GM18511 (cell line): Measurements from ENCODE around the gene RCSD1.

Experiments
- ATAC-seq: cut with Tn5 transposase; IDR thresholded peaks from one replicate; pipeline ENCODE4 v1.9.1; 2021; ENCODE audit warnings: mild to moderate bottlenecking, moderate library complexity; ENCODE audit not compliant: unreplicated experiment

RCSD1 gene

DNA sequence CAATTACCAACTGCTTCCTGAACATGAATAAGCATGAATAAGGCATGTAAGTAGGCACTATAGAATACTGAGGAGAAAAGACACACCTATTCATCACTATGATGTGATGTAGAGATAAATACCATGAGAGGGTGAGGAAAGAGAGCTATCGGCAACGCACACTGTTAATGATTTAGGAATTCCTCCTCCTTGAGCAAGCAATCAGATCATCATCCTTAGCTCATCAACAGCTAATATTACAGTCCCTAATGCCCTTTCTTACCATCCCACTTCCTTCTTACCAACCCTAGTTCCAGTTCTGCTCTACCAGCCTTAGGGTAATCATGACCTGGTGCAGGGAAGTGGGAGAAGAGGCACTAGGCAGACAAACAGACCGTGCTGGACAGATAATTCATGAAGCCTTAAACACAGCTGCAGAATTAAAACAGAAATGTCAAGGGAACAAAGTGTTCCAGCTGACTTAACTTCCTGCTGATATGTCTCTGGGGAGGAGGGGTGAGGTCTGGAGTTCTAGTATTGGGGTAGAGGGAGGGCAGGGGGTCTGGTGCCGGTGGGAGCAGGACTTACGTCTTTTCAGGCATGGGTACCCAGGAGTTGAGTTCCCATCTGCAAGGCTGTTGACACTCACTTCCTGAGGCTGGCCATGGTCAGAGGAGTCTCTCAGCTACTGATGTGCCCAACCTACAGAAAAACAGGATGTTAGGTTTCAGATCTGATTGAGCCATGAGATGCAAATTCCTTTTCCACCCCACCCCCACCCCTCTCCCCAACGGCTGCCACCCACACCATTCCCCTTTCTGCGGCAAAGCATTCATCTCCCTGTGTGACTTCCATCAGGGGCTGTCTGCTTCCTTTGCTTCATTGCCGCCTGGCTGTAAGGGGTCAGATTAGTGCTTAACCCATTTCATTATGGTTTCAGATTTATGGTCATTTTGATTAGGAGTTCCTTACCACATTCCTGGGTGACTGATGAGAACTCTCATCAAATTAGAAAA lies 12.6 kb upstream of the RCSD1 start:
- peak; percentile 81 for ATAC-seq

DNA sequence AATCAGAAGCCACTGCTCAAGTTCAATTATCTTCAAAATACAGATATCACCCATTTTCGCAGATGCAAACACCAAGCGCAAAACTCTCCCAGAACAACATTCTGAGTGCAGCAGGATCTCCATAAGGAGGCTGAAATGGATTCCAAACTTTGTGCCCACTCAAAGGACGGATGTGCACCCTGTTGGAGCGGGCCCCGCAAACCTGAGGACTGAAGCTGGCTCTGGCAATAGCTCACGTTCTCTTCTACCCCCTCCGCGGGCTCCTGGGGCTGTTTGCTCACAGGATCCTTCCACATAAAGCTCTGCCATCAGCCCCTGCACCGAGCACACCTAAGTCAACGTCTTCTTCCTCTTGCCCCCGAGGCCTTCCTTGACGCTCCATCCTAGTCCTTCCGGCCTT lies 11.7 kb upstream of the RCSD1 start:
- ATAC-seq: no peak

DNA sequence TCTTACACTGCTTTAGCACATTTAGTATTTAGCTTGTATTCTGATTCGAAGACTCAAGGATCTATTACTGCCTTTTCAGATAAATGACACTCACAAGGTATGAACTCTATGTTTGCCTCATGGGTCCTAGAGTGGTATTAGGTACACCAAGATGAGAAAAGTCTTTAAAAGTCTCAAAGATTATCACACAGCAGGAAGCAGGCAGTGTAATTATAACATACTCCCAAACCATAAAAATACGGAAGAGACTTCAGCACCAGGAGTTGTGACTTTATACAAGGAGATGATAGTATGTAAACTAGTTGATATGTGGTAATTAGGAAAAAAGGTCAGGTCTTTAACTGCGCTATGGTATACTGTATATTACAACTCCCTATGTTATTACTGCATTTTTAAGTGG lies 11.2 kb upstream of the RCSD1 start:
- ATAC-seq: no peak

DNA sequence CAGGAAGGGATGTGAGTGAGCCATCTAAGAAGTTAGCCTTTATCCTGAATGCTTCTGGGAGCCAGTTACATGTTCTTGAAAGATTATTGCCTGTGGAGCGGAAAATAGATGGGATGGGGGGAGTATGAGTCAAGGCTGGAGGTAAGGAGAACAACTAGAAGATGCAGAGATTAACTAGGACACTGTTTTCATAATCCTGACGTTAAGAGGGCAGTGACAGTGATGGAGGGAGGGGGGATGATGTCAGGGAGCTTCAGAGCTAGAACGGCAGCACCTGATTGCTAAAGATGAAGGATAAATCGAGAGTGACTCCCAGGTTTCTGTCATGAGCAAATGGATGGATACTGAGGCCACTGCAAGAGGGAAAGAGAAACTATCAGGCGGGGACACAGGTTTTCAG lies 10.0 kb upstream of the RCSD1 start:
- no peak for ATAC-seq

DNA sequence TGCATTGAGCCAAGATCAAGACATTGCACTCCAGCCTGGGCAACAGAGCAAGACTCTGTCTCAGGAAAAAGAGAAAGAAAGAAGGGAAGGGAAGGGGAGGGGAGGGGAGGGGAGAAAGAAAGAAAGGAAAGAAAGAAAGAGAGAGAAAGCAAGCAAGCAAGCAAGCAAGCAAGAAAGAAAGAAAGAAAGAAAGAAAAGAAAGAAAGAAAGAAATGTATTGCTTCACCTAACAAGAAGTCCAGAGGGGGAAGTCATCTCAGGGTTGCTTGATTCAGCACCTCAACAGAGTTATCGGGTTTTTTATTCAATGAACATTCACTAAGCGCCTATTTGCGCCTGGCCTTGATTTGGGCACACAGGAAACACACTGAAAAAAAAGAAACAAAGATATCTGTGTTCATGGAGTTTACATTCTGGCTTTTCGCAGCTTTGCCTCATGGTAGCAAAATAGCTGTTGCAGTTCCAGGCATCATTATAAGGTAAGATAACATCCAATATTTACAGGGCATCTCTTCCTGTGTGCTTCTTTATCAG lies 8.2 kb upstream of the RCSD1 start:
- ATAC-seq: no peak

DNA sequence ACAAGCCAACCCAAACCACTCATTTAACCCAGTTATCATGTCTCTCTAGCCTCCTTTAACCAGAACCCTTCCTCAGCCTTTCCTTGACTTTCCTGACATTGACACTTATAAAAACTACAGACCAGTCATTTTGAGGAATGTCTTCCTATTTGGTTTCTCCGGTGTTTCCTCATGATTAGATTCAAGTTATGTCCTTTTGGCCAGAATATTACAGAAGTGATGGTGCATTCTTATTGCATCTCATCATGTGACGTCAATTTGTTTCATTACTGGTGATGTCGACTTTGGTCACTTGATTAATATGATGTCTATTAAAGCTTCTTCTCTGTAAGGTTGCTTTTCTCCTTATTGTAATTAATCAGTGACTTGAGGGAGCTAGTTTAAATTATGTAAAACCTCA lies 6.1 kb upstream of the RCSD1 start:
- no peak for ATAC-seq

DNA sequence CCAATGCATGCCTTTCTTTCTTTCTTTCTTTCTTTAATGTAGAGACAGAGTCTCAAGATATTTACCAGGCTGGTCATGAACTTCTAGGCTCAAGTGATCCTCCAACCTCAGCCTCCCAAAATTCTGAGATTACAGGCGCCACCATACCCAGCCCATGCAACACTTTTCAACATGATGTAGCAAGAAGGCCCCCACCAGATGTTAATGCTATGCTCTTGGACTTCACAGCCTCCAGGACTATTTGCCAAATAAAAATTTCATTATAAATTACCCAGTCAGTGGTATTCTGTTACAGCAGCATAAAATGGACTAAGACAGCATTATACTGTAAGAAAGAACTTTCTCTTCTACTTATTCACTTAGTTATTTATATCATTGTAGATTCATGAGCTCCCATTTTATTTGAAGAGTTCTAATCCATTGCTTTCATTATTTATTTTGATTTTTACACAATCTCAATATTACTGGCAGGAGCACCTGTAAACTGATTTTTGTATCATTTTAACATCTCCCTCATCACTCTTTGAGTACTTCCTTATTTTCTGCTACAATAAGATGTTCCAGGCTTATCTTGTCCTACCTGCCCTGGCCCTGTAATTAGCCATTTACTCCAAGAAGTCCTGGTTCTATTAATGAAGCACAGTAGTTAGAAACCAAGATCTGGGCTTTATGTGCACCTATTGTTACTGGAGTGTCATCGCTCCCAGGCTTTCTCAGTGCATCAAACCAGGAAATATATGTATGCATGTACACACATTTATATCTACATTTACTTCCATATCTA lies 4.8 kb upstream of the RCSD1 start:
- no peak for ATAC-seq

DNA sequence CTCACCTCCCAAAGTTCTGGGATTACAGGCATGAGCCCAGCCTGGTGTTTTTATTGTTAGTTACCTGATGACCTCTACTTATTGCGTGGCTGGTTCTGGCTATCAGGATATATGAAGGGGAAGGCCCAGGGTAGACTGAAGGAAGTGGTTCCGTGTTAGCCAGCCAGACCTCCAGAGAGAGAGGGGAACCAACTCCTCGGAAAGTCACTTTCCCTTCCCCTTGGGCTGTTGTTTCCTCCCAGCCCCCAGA lies 2.5 kb upstream of the RCSD1 start:
- peak; percentile 21 for ATAC-seq

DNA sequence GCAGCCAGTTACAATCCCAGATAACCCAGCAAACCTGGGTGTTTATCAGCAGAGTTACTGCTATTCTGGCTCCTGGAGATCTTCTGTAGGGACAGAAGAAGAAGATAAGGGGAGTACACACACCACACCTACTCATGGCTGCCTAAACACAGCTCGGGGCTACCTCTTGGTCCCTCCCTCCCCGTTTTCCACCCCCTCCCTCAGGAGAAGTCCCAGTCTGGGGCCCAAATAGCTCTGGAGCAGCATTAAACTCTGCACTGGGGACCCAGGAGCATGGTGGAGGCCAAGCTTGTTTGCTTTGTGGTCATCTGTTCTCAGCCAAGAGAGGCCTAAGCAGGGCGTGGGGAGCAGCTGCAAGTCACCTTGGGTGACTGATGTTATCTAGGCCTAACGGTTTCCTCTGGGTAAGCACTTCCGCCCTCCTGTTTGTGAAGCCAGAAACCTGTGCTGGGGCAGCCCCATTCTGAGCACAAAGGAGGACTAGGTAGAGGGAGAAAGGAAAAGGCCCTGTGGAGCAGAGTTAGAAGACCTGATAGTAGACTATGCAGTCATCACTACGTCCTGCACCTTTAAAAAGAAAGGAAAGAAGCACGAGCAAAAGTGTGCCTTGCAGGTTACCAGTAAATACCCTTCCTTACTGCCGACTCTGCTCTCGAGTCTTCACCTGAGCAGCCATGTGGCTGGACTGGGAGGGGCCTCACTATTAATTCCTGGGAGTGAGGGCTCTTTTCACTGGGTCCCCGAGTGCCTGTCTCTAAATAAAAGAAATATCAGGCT lies 2.0 kb upstream of the RCSD1 start:
- ATAC-seq: peak; percentile 71

DNA sequence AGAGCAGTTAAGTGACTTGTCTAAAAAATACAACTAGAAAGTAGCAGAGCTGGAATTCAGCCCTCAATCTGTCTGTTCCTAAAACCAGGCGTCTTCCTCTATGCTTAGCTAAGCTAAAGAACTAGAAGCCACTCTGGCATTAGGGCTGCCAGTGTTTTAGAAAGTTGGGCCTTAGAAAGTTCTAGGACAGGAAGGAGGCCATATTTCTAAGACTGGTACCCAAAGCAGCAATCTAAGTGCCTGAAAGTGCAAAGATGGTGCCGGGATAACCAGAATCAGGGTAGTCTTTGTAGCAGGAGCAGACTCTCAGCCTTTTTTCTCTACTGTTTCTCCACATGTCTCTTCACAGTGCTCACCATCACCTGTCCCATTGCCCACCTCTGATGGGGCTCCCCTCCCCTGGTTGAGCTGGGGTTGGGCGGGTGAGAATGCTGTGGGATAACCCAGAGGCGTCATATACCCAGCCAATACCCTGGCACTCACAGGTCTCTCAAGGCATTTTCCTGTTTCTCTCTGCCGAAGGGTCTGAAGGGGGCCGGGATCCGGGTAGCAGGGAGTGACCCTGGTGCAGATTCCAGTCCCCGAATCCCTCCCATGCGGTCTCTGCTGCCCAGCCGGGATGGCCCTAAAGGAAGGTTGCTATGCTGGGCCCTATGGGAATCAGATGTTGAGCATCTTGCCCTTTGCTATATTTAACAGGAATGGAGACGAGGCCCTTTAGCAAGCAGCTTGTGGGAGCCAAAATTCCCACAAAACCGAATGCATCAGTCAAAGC lies 1.1 kb upstream of the RCSD1 start:
- no peak for ATAC-seq

DNA sequence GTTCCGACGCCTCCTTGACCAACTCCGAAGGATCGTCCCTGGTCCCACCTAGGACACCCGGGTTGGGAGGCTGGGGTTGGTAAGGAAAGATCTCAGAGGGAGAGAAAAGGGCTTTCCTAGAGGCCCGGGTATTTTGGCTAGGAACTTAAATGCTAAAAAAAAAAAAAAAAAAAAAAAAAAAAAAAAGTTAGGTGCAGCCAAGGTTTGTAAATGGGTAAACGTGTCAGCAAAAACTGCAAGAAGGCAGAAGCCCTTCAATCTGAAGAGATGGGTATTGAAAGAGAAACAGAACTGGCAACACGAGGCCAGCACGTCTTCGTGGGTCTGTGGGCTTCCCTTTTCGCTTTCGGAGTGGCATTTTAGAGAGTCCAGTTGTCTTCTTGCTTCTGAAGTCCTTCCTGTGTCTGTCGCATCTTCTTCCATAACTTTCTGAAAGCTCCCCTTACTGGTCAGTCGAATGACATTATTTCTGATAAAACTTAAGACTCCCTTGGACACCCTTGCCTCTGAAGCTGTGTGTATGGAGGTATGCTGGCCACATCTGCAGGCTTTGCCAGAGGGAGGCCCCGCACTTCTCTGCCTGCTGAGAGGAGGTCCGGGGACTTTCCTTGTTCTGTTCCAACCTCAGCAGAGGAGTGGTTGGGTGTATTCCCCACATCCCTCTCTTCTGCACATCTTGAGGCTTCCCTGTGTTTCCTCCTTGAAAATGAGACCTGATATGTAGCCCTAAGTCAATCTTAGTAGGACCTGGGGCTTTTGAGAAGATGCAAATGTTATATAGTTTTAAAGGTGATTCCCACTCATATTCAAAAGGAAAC lies 745 bp downstream of the RCSD1 start:
- ATAC-seq: peak; percentile 25

DNA sequence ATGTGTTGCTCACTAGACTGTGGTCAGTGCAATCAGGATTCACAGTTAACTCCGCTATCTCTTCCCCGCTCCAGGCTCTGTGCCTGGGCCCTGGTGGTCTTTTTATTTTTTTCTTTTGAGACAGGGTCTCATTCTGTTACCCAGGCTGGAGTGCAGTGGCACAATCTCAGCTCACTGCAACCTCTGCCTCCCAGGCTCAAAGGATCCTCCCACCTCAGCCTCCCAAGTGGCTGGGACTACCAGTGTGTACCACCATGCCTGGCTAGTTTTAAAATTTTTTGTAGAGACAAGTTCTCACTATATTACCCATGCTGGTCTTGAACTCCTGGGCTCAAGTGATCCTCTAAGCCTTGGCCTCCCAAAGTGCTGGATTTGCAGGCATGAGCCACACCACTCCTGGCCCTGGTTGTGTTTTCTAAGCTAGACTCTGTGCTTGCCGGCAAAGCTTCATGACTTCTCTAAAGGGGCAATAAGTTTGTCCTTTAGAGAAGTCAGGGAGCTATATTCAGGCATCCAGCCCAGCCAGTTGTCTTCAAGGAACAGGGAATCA lies 1.4 kb downstream of the RCSD1 start:
- no peak for ATAC-seq

DNA sequence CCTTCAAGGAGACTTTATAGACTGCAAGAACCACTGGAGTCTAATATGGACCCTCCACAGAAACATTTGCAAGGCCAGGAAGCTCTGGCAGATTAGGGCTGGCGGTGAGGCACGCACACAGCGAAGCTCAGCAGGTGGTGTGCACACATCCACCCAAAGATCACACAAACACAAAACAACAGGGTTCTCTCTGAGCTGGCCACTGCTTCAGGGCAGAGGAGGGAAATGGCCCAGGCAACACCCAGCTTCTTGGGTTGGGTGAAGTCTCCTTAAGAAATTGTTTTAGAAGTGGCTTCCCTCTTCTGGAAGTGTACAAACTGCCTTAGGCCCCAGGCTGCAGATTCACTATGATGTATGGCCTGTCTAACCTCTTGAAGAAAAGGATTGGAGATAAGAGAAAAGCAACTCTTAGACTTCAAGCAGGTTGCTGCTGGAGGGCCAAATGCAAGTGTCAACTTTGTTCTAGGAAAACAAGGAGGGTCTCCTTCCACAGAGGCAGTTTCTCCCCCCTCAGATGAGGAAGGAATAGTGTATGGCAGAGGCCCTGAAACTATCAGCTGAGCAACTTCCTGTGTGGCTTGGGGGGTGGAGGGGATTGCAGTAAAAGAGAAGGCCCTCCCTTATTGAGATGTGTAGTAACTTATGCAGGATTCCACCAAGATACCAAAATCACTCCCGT lies 2.0 kb downstream of the RCSD1 start:
- ATAC-seq: peak; percentile 26

DNA sequence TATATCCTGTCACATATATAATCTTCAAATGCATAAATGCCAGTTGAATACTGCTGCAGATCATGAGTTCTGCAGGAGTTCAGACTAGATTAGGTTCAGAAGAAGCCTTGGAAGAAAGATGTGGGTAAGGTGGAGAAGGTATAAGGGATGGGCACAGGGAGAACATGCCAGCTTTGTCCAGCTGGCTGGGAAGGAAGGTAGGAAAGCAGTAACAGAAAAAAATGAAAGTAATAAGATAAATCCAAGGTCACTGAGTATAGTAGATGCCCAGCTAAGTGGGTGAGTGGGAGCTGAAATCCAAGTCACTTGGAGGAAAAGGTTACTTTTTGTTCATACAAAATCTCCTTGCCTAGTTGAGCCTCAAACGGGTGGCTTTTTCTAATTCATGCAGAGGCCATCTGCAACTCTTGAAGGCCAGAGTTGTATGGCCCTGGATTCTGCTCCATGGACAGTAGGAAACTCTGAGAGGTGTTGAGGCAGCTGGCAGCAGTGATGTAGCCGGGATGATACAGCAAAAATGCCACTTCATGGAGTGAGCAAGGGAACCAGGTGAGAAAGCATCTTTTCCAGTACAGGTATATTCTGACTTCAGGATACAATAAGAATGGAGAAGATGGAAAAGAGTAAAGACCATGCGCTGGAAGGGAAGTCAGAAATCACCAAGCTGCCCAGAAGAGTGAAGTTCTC lies 3.4 kb downstream of the RCSD1 start:
- no peak for ATAC-seq

DNA sequence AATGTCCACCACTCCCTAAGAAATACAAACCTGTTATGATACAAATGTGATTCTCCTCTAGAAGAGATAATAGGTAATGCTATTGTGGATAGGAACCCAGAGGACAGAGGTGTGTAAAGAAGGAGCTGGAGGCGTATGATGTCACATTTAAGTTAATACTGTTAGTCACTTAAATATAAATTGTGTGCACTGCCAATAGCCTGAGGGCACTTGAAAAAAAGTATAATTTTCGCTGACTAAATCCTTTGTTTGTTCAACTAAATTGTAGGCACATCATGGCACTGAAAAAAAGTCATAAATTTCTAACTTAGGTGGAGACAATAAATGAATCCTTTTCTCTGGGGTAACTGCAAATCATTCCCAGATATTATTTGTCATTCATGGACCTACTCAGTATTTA lies 4.4 kb downstream of the RCSD1 start:
- no peak for ATAC-seq

DNA sequence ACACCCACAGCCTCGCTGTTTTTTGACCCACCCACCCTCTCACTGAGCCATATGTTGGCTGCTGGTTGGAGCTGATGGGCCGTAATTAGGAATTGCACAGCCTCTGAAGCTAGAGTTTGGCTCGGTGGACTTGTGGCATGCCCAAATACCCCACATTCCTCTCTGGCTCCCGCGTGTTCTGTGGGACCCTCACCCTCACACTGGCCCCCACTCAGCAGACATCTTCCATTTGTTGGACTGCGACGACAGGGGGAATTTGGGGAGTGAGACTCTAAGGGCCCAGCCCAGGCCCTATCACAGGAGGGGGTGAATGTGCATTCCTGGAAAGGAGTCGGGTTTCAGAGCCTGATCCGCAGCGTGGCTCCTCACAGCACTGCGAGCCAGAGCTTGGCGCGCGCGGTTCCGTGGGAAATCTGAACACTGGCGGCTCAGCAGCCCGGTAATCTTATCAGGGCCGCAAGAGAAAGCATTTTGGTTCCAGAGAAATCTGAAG lies 5.2 kb downstream of the RCSD1 start:
- ATAC-seq: no peak

DNA sequence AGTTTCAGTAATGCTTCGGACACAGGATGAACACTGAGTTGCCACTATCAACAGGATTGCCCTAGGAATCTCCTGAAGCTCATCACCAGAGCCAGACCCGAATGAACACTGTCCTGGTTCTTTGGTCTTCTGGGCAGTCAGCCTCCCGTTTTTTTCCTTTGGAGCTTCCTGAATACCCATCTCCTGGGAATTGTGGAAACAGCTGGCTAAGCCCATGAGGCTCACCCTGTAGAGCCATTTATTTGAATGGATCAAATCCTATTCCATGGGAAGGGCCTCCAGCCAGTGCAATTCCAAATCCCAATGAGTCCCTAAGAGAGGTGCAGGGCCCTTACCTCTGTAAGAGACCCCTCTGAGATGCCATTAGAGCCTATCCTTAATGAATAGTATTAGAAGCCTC lies 5.9 kb downstream of the RCSD1 start:
- ATAC-seq: no peak

DNA sequence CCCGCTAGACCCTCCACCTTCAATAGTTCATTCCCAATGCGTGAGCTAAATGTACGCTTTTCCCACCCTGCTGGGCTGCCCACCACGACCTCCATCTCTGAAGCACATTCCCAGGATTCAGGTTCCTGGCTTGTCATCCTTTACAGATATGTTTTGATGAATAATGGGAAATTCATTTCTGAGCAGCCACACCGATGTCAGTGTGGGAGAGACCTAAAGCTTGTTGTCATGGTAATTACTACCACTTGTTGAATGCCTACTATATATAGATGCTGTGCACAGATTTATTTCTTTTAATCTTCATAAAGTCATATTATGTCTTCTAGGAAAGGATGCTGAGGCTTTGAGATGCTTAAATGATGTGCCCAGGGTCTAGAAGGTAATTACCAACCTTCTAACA lies 8.0 kb downstream of the RCSD1 start:
- ATAC-seq: no peak
